Keratinocyte (primary cell): ENCODE results near the gene DDX39A. TPM values are rescaled to one million over a fixed set of nuclear protein-coding genes. Genes with fewer than 3 reads are reported as not detected.

Experiments
- DNase-seq: peaks from one replicate; pipeline ENCODE4 v3.0.0-alpha.2; 2011; ENCODE audit warnings: low read depth, missing footprints, low spot score
- FAIRE-seq: peaks from 2 replicates; lab custom pipeline; 2011; peaks lifted over from hg19 to GRCh38; lab: Jason Lieb, UNC
- H2AFZ ChIP-seq: 2 replicates; pipeline ENCODE4 v1.6.0; 2012; ENCODE audit warnings: low read length, control low read depth, inconsistent platforms; ENCODE audit not compliant: control insufficient read depth
- H3K27ac ChIP-seq: 2 replicates; pipeline ENCODE4 v1.5.1; 2011; ENCODE audit warnings: low read length; ENCODE audit not compliant: control insufficient read depth, insufficient read depth
- H3K27me3 ChIP-seq: 3 replicates; pipeline ENCODE4 v1.6.0; 2011; ENCODE audit warnings: low read length; ENCODE audit not compliant: control insufficient read depth, insufficient read depth; ENCODE audit errors: extremely low read depth
- H3K36me3 ChIP-seq, 2 experiments: 2 replicates in 1 of 2; 3 replicates in 1 of 2; pipeline ENCODE4 v1.5.1; 2011; ENCODE audit warnings: low read length in 2 of 2, mild to moderate bottlenecking in 1 of 2; ENCODE audit not compliant: control insufficient read depth in 2 of 2, insufficient read depth in 2 of 2; ENCODE audit errors: extremely low read depth in 1 of 2
- H3K4me1 ChIP-seq: 3 replicates; pipeline ENCODE4 v1.5.1; 2011; ENCODE audit warnings: low read length; ENCODE audit not compliant: control insufficient read depth, insufficient read depth; ENCODE audit errors: extremely low read depth
- H3K4me2 ChIP-seq: 3 replicates; pipeline ENCODE4 v1.6.0; 2011; ENCODE audit warnings: low read depth, low read length; ENCODE audit not compliant: control insufficient read depth, insufficient read depth; ENCODE audit errors: extremely low read depth
- H3K4me3 ChIP-seq, 3 experiments: fragments of 200-600 bp in 1 of 3; sonication (generic) in 1 of 3; 2 replicates in 2 of 3; 3 replicates in 1 of 3; pipeline ENCODE4 v1.5.1; 2011 to 2016; ENCODE audit warnings: low read length in 3 of 3, mild to moderate bottlenecking in 3 of 3, control low read depth in 2 of 3, inconsistent platforms in 1 of 3, low read depth in 1 of 3, mixed read lengths in 1 of 3, mixed run types in 1 of 3, moderate library complexity in 1 of 3; ENCODE audit not compliant: control insufficient read depth in 2 of 3, insufficient read depth in 2 of 3; ENCODE audit errors: extremely low read depth in 1 of 3
- H3K79me2 ChIP-seq: 2 replicates; pipeline ENCODE4 v1.6.0; 2012; ENCODE audit warnings: low read length; ENCODE audit not compliant: control insufficient read depth, insufficient read depth
- H3K9ac ChIP-seq: 3 replicates; pipeline ENCODE4 v1.6.0; 2011; ENCODE audit warnings: low read length; ENCODE audit not compliant: control insufficient read depth, insufficient read depth; ENCODE audit errors: extremely low read depth
- H3K9me1 ChIP-seq: 3 replicates; pipeline ENCODE4 v1.6.0; 2011; ENCODE audit warnings: low read length; ENCODE audit not compliant: control insufficient read depth, insufficient read depth; ENCODE audit errors: extremely low read depth
- H3K9me3 ChIP-seq: 2 replicates; pipeline ENCODE4 v1.5.1; 2012; ENCODE audit warnings: low read depth, low read length; ENCODE audit not compliant: control insufficient read depth
- H4K20me1 ChIP-seq: 3 replicates; pipeline ENCODE4 v1.6.0; 2011; ENCODE audit warnings: low read length; ENCODE audit not compliant: control insufficient read depth, insufficient read depth; ENCODE audit errors: extremely low read depth
- CTCF ChIP-seq, 3 experiments: IDR thresholded peaks in 1 of 3; conservative IDR thresholded peaks in 1 of 3; optimal IDR thresholded peaks in 1 of 3; 2 replicates in 2 of 3; 3 replicates in 1 of 3; pipeline versions ENCODE3 to v1.5.1; 2011; ENCODE audit warnings: low read length in 3 of 3, mild to moderate bottlenecking in 3 of 3, moderate library complexity in 2 of 3, control low read depth in 1 of 3, inconsistent platforms in 1 of 3; ENCODE audit not compliant: insufficient read depth in 2 of 3; ENCODE audit errors: extremely low read depth in 1 of 3
- EZH2 ChIP-seq: IDR thresholded peaks from one replicate; pipeline ENCODE4 v1.6.1; 2012; ENCODE audit warnings: inconsistent platforms, mild to moderate bottlenecking, low read length, moderate library complexity
- dilution Hi-C: fragments of 300-500 bp; cut with MboI; formaldehyde crosslinking; loops from one replicate; pipeline ENCODE4 v1.7.0; 2020; ENCODE audit warnings: low sequenced_read_pairs; ENCODE audit not compliant: extremely low pct_ligation_motif_present
- polyA plus RNA-seq, 5 experiments: library from polyadenylated mRNA; depleted of rRNA in 3 of 5; stranded (reverse) in 3 of 5; stranded (forward) in 1 of 5; unstranded in 1 of 5; fragments of >200 nt; gene quantifications; 1 replicate in 1 of 5; 2 replicates in 3 of 5; 3 replicates in 1 of 5; pipeline versions ENCODE4 v1.2.1 to v1.2.3, GENCODE V29; 2011 to 2012; ENCODE audit warnings: missing spikeins in 2 of 5, low read depth in 1 of 5, low replicate concordance in 1 of 5

The DDX39A gene
- polyA plus RNA-seq, 1 donor (not counting 4 experiments of a cell fraction or from before 2014, with no cell fraction given) = 54.9 TPM

- no peaks in the 10 kb centered on the region for H3K4me1 ChIP-seq
- no peaks in the 10 kb centered on the region for H3K9me3 ChIP-seq
- TF ChIP-seq EZH2 (no peak), CTCF (optimal IDR thresholded peaks at IDR 0.05 in 1 of 3, IDR thresholded peaks at IDR 0.05 in 1 of 3, conservative IDR thresholded peaks at IDR 0.05 in 1 of 3; ENCODE audit: extremely low read depth in 1 of 3, insufficient read depth in 2 of 3, low read length in 3 of 3) (no peak)
- H3K36me3 ChIP-seq = no peaks in the 10 kb centered on the region
- H3K9ac ChIP-seq = no peak overlapping the region
- H3K4me3 ChIP-seq = no peak overlapping the region
- DNase-seq (no peak), FAIRE-seq (no peak)
- no peaks in the 10 kb centered on the region for H3K9me1 ChIP-seq
- no peaks in the 10 kb centered on the region for H4K20me1 ChIP-seq
- dilution Hi-C loops = no loop called here
- H3K79me2 ChIP-seq = no peaks in the 10 kb centered on the region
- no peak overlapping the region for H3K4me2 ChIP-seq
- H3K27me3 ChIP-seq = no peaks in the 10 kb centered on the region
- H2AFZ ChIP-seq = no peak overlapping the region
- no peak overlapping the region for H3K27ac ChIP-seq
Observed at GRCh38 chr19:14441041-14441938, 22.1 kb upstream of the DDX39A start.

- dilution Hi-C loops = no loop called here
- no peak overlapping the region for H3K4me2 ChIP-seq
- H3K9ac ChIP-seq = no peak overlapping the region
- H3K27ac ChIP-seq = no peak overlapping the region
- DNase-seq = no peak
- FAIRE-seq = no peak
- H3K9me1 ChIP-seq = no peaks in the 10 kb centered on the region
- no peak overlapping the region for H2AFZ ChIP-seq
- no peaks in the 10 kb centered on the region for H3K27me3 ChIP-seq
- no peak overlapping the region for H3K4me3 ChIP-seq
- TF ChIP-seq CTCF (optimal IDR thresholded peaks at IDR 0.05 in 1 of 3, IDR thresholded peaks at IDR 0.05 in 1 of 3, conservative IDR thresholded peaks at IDR 0.05 in 1 of 3; ENCODE audit: extremely low read depth in 1 of 3, insufficient read depth in 2 of 3, low read length in 3 of 3) (no peak), EZH2 (no peak)
- H3K79me2 ChIP-seq = no peaks in the 10 kb centered on the region
- no peaks in the 10 kb centered on the region for H3K4me1 ChIP-seq
- H3K9me3 ChIP-seq = no peaks in the 10 kb centered on the region
- no peaks in the 10 kb centered on the region for H4K20me1 ChIP-seq
- H3K36me3 ChIP-seq = no peaks in the 10 kb centered on the region
Observed at GRCh38 chr19:14440049-14440448, 20.9 kb upstream of the DDX39A start.
